ENCODE measurements around the gene ATP2C2.
"Not testable (repeated sequence)": the region's sequence is repeated elsewhere in the genome, so short reads cannot be mapped to it uniquely, and the experiment has no call there.

Gene ATP2C2

DNA sequence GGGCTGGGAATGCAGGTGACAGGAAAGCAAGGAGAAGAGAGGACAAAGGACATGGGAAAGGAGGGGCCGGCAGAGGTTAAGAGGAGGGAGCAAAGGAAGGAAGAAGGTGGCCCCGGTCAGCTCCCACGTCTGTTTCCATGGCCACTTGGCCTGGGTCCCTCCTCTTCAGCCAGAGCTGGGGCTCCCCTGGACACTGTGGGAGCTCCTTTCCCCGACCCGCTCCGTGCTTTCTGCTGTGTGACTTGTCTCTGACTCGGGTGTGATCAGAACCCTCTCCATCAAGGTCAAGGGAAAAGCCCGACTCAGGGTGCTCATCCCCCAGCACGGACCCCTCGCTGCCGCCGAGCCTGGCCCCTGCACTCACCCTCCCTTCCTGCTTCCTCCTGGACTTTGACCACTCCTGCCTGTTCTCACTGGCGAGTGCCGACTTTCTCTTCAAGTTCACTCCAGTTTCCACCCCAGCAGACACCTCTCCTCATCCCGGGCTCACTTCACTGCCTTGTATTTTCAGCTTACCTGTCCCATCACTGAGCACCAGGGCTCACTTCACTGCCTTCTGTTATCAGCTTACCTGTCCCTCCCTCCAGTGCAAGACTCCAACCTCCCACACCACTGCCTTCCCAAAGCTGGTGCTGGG is 74.9 kb downstream of the ATP2C2 start:
- FAIRE-seq (no peak), DNase-seq (ENCODE audit: insufficient read length, low spot score) (no peak)
- no peak for TF ChIP-seq PAX5 (IDR thresholded peaks at IDR 0.05; ENCODE audit: insufficient read depth, low read length, severe bottlenecking)
- TF ChIP-seq TAF1 (IDR thresholded peaks at IDR 0.05; ENCODE audit: low read depth, low read length) = no peak
- no peak for TF ChIP-seq POLR2A (IDR thresholded peaks at IDR 0.05; ENCODE audit: low read depth, low read length)
- no peak for TF ChIP-seq POU2F2 (IDR thresholded peaks at IDR 0.05; ENCODE audit: low read depth, low read length)
- TF ChIP-seq POLR2AphosphoS5 (IDR thresholded peaks at IDR 0.05; ENCODE audit: low read depth, low read length) = no peak

DNA sequence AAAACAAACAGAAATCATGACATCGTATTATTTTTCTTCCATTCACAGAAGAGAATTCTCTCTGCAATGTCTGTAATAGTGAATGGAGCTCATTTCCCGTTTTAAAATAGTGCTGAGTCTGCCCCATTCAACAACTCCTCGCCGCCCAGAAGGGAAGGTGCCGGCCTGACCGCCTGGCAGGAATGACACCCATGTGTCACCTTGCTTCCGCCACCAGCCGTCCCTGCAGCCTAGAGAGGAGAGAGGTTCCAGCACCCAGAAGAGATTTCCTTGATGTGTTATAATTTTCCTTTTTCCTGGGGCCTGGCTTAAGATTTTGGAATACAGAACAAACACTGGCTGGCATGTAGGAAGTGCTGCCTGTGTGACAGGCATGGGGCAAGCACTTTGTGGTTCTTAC is 76.1 kb downstream of the ATP2C2 start:
- FAIRE-seq (no peak), DNase-seq (ENCODE audit: insufficient read length, low spot score) (no peak)
- no peak for TF ChIP-seq PAX5 (IDR thresholded peaks at IDR 0.05; ENCODE audit: insufficient read depth, low read length, severe bottlenecking)
- TF ChIP-seq POLR2AphosphoS5 (IDR thresholded peaks at IDR 0.05; ENCODE audit: low read depth, low read length) = no peak
- TF ChIP-seq TAF1 (IDR thresholded peaks at IDR 0.05; ENCODE audit: low read depth, low read length) = no peak
- no peak for TF ChIP-seq POU2F2 (IDR thresholded peaks at IDR 0.05; ENCODE audit: low read depth, low read length)
- TF ChIP-seq POLR2A (IDR thresholded peaks at IDR 0.05; ENCODE audit: low read depth, low read length) = no peak
- no peak for TF ChIP-seq SPI1 (IDR thresholded peaks at IDR 0.05; ENCODE audit: low read depth, low read length)

DNA sequence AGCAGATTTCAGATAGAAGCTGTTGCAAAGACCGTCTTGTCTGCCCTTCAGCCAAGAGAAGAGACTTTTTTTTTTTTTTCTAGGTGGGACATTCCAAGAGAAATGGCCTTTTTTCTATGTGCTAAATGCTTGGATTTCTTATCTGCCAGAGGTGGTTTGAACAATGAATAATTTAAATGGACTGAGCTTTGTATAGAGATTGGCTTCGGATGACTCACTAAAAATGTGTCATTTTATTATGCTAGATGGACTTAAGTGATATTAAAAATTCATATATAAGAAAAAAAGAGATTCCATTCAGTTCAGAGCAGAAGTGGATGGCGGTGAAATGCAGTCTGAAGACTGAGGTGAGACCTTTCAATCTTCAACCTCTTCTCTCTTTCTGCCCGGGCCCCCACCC is 77.7 kb downstream of the ATP2C2 start:
- FAIRE-seq (no peak), DNase-seq (ENCODE audit: insufficient read length, low spot score) (no peak)
- TF ChIP-seq PAX5 (IDR thresholded peaks at IDR 0.05; ENCODE audit: insufficient read depth, low read length, severe bottlenecking) (no peak), POU2F2 (IDR thresholded peaks at IDR 0.05; ENCODE audit: low read depth, low read length) (no peak)

DNA sequence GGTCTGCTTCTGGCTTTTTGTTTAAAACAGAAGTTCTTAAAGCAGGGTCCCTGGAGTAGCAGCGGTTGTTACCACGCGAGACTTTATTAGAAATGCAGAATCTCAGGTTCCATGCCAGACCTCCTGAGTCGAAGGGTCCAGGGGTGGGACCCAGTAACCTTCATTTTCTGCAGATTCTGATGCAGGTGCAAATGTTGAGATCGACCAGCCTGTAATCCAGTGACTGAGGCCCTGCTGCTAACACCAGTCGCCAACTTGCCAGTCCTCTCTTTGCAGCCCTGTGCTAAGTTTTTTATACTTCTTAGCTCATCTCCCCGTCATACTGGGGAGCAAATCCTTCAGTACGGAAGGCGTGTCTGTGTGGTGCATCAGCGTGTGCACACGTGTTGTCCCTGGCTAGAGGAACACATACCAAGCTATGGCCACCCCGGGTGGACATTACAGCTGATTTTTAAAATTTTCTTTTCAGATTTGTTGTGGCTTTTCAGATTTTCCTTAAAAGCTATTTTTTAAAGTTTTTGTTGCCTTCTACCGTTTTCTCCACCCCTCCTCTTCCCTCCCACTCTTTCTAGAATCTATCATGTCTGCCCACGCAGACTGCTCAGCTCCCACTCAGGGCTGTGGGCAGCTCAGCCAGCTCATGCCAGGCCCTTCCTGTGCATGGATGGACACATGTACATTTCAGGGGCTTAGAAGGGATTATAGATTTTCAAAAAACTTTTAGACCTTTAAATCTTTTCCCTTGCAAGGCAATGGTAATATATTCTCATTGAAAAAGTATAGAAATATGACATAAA is 78.5 kb downstream of the ATP2C2 start:
- TF ChIP-seq POLR2AphosphoS5 (IDR thresholded peaks at IDR 0.05; ENCODE audit: low read depth, low read length) (no peak), POLR2A (IDR thresholded peaks at IDR 0.05; ENCODE audit: low read depth, low read length) (no peak), TAF1 (IDR thresholded peaks at IDR 0.05; ENCODE audit: low read depth, low read length) (no peak), PAX5 (IDR thresholded peaks at IDR 0.05; ENCODE audit: insufficient read depth, low read length, severe bottlenecking) (no peak), SPI1 (IDR thresholded peaks at IDR 0.05; ENCODE audit: low read depth, low read length) (no peak), POU2F2 (IDR thresholded peaks at IDR 0.05; ENCODE audit: low read depth, low read length) (no peak)
- no peak for DNase-seq (ENCODE audit: insufficient read length, low spot score)
- no peak for FAIRE-seq

DNA sequence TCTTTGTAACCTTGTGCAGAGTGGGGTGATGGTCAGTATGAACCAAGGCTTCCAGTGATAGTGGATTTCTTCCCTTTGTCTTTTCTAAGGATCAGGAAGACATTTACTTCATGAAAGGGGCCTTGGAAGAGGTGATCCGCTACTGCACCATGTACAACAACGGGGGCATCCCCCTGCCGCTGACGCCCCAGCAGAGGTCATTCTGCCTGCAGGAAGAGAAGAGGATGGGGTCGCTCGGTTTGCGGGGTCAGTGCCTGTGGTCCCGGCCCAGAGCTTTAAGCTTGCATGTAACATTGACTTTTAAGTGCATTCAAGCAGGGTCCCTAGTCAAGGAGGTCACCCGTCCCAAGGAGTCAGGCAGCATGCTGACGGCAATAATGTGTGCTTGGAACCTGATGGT is 80.1 kb downstream of the ATP2C2 start:
- DNase-seq (ENCODE audit: insufficient read length, low spot score) = no peak
- no peak for FAIRE-seq
- TF ChIP-seq TAF1 (IDR thresholded peaks at IDR 0.05; ENCODE audit: low read depth, low read length) (no peak), POLR2A (IDR thresholded peaks at IDR 0.05; ENCODE audit: low read depth, low read length) (no peak), POLR2AphosphoS5 (IDR thresholded peaks at IDR 0.05; ENCODE audit: low read depth, low read length) (no peak), PAX5 (IDR thresholded peaks at IDR 0.05; ENCODE audit: insufficient read depth, low read length, severe bottlenecking) (no peak), POU2F2 (IDR thresholded peaks at IDR 0.05; ENCODE audit: low read depth, low read length) (no peak), SPI1 (IDR thresholded peaks at IDR 0.05; ENCODE audit: low read depth, low read length) (no peak)

DNA sequence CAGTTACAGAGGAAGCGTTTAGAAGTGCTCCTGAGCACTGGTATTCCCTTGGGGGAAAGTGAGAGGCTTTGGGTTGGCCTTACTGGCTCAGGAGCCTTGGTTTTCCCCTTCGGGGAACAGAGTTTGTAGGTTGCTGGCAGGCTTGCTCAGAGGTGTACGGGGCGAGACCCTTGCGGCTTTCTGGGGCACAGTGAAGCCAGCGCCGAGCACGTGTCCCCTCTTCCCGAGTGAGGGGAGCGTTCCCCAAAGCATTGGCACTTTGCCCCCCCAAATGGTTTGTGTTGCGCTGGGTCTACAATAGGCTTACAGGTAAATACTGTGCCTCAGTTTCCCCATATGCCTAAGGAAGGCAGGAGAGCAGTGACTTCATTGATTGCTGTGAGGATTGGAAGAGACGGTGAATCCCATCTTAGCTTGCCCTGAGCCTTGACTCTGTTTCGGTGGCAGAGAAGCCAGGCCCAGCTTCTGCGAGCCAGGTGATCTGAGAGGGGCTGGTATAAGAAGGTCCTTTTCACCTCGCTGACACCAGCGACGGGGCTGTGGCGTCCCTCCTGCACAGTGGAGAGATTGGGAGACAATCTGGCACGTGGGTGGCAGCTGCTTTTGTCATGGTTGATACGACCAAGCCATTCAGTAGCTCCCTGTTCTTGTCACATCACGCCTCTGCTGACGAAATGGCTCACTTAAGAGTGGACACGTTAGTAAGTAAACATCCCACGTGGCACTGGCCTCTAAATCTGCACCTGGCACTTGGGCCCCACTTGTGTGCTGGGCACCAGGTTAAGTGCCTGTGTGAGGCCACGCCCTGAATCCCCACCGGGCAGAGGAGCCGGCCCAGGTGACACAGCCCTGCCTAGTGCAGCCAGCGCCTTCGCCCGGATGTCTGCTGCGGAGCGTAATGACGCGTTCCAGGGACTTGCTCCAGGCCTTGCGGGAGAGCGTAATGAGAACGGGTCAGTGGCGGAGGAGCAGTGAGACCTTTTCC is 81.1 kb downstream of the ATP2C2 start:
- no peak for TF ChIP-seq POLR2A (IDR thresholded peaks at IDR 0.05; ENCODE audit: low read depth, low read length)
- TF ChIP-seq SPI1 (IDR thresholded peaks at IDR 0.05; ENCODE audit: low read depth, low read length) = no peak
- no peak for TF ChIP-seq POU2F2 (IDR thresholded peaks at IDR 0.05; ENCODE audit: low read depth, low read length)
- no peak for TF ChIP-seq POLR2AphosphoS5 (IDR thresholded peaks at IDR 0.05; ENCODE audit: low read depth, low read length)
- TF ChIP-seq PAX5 (IDR thresholded peaks at IDR 0.05; ENCODE audit: insufficient read depth, low read length, severe bottlenecking) = no peak
- TF ChIP-seq TAF1 (IDR thresholded peaks at IDR 0.05; ENCODE audit: low read depth, low read length) = no peak
- DNase-seq (ENCODE audit: insufficient read length, low spot score) (no peak), FAIRE-seq (no peak)

DNA sequence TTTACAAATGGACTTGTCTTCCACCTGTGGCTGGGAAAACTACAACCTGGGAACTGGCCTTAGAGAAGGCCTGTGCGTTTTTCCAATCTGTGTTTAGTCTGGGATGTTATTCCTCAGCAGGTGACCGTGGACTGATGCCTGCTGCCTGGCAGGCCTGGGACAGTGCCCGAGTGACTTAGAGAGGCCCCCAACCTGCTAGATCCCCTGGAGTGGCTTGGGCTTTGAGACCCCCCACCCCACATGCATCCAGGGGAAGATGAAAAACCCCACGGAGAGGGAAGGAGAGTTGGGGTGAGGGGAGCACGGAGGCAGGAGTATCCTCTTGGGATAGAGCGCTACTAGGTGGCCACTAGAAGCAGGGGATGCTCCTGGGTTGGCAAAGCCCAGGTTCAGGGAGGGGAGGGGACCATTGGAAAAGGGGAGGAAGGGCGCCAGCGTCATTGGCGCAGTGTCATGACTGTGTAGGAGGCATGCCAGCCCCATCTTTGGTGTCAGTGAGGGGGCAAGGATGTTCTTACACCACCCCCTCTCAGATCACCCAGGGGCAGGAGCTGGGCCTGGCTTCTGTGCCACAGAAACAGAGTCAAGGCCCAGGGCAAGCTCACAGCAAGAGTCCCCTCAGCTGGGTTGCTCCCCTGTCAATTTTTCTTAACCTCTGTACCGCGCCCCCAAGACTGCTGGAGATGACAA is 82.0 kb downstream of the ATP2C2 start:
- no peak for TF ChIP-seq POU2F2 (IDR thresholded peaks at IDR 0.05; ENCODE audit: low read depth, low read length)
- TF ChIP-seq TAF1 (IDR thresholded peaks at IDR 0.05; ENCODE audit: low read depth, low read length) = no peak
- TF ChIP-seq PAX5 (IDR thresholded peaks at IDR 0.05; ENCODE audit: insufficient read depth, low read length, severe bottlenecking) = no peak
- no peak for TF ChIP-seq POLR2A (IDR thresholded peaks at IDR 0.05; ENCODE audit: low read depth, low read length)
- TF ChIP-seq POLR2AphosphoS5 (IDR thresholded peaks at IDR 0.05; ENCODE audit: low read depth, low read length) = no peak
- no peak for TF ChIP-seq SPI1 (IDR thresholded peaks at IDR 0.05; ENCODE audit: low read depth, low read length)
- DNase-seq (ENCODE audit: insufficient read length, low spot score) (no peak), FAIRE-seq (no peak)

DNA sequence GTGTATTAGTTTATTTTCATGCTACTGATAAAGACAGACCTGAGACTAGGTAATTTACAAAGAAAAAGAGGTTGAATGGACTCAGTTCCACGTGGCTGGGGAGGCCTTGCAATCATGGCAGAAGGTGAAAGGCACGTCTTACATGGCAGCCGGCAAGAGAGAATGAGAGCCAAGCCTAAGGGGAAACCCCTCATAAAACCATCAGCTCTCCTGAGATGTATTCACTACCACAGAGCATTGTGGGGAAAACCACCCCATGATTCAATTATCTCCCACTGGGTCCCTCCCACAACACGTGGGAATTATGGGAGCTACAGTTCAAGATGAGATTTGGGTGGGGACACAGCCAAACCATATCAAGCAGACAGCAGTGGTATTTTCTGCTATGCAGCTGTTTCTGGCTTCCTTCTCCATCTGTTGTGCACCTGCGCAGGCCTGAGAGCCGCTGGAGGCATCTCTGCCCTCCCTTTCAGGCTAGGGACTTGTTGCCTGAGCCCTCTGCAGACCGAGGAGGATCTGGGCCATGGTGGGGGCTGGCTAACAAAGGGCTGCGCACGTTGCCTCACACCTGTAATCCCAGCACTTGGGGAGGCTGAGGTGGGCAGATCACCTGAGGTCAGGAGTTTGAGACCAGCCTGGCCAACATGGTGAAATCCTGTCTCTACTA is 82.8 kb downstream of the ATP2C2 start:
- not testable (repeated sequence) for FAIRE-seq; DNase-seq (ENCODE audit: insufficient read length, low spot score)
